GM12892 (cell line): ENCODE results near the gene BACH1.

Experiments used
- POLR2A ChIP-seq: IDR thresholded peaks from 2 replicates; pipeline ENCODE4 v1.6.1; 2011; ENCODE audit warnings: low read depth, low read length, control low read depth
- POLR2AphosphoS5 ChIP-seq: IDR thresholded peaks from 2 replicates; pipeline ENCODE4 v1.6.1; 2011; ENCODE audit warnings: low read depth, low read length, control low read depth
- TAF1 ChIP-seq: IDR thresholded peaks from 2 replicates; pipeline ENCODE4 v1.6.1; 2011; ENCODE audit warnings: low read depth, mild to moderate bottlenecking, control low read depth, low read length, borderline replicate concordance

- TF ChIP-seq POLR2A (no peak), TAF1 (no peak), POLR2AphosphoS5 (no peak)
Measured at GRCh38 chr21:29366532-29366931, 67.8 kb downstream of the BACH1 start.
